Gastrocnemius medialis (tissue), 4 donors: Measurements from ENCODE around the gene TRABD2A.

Experiments used
- POLR2A ChIP-seq, 2 donors: fragments of 450-650 bp; IDR thresholded peaks; one replicate each; pipeline ENCODE4 v1.6.1; 2017; ENCODE audit warnings: antibody characterized with exemption in 2 of 2, mild to moderate bottlenecking in 2 of 2, moderate library complexity in 2 of 2
- TF ChIP-seq, protein P1 (sequence below), 5 experiments: fragments of 450-650 bp in 3 of 5; fragments of 200-600 bp in 2 of 5; sonication (generic) in 2 of 5; IDR thresholded peaks in 4 of 5; conservative IDR thresholded peaks in 1 of 5; 1 replicate in 4 of 5; 2 replicates in 1 of 5; pipeline ENCODE4 v1.5.1; 2016 to 2019; ENCODE audit warnings: antibody characterized with exemption in 5 of 5, mild to moderate bottlenecking in 3 of 5, moderate library complexity in 3 of 5

DNA sequence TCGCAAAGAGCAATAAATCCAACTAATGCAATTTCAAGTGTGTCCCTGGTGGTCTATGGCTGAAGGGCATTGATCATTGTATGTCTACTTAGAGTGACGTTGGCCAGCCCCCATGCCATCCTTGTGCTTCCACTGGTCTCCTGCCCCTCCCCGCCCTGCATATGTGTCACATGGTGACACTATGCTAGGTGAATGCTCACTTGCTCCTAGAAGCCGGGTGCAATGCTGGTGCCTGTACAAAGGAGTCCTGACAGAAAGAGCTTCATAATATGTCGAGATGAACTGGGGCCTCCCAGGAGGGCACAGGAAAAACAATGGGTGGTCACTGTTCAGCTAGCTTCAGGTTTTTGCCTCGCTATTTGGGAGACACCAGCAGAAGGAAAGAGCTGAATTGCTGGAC is 5.9 kb upstream of the TRABD2A start:
- TF ChIP-seq, protein P1, sequence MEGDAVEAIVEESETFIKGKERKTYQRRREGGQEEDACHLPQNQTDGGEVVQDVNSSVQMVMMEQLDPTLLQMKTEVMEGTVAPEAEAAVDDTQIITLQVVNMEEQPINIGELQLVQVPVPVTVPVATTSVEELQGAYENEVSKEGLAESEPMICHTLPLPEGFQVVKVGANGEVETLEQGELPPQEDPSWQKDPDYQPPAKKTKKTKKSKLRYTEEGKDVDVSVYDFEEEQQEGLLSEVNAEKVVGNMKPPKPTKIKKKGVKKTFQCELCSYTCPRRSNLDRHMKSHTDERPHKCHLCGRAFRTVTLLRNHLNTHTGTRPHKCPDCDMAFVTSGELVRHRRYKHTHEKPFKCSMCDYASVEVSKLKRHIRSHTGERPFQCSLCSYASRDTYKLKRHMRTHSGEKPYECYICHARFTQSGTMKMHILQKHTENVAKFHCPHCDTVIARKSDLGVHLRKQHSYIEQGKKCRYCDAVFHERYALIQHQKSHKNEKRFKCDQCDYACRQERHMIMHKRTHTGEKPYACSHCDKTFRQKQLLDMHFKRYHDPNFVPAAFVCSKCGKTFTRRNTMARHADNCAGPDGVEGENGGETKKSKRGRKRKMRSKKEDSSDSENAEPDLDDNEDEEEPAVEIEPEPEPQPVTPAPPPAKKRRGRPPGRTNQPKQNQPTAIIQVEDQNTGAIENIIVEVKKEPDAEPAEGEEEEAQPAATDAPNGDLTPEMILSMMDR (IDR thresholded peaks at IDR 0.05 in 4 of 5, conservative IDR thresholded peaks at IDR 0.05 in 1 of 5): no peak
- no peak for TF ChIP-seq POLR2A (IDR thresholded peaks at IDR 0.05)
